Naive thymus-derived CD8-positive, alpha-beta T cell (primary cell): ENCODE data around the gene GPR176. TPM values are rescaled to one million over a fixed set of nuclear protein-coding genes. Genes with fewer than 3 reads are reported as not detected.

Source experiments
- ATAC-seq, 2 donors: fragments of 150-1000 bp; cut with Tn5 transposase in 1 of 2; sonication (Bioruptor Pico), chemical (Tn5 transposase) in 1 of 2; 1 replicate in 1 of 2; 2 replicates in 1 of 2; pipeline ENCODE4 v1.10.0; 2021; ENCODE audit warnings: mild to moderate bottlenecking in 2 of 2, moderate library complexity in 2 of 2
- POLR2A ChIA-PET: fragments of 350-600 bp; sonication (Branson Sonifier 250); formaldehyde crosslinking; loops from one replicate; lab custom pipeline; 2021; ENCODE audit warnings: antibody characterized with exemption; lab: Charles Lee
- DNase-seq, 10 donors: peaks; one replicate each; pipeline versions ENCODE4 v3.0.0 to v3.0.0-alpha.2; 2020 to 2022
- H3K27ac Mint-ChIP-seq, 10 donors: one replicate each; pipeline ENCODE4 v1.8.0; 2020 to 2022; ENCODE audit warnings: mild to moderate bottlenecking in 10 of 10, mixed read lengths in 10 of 10, moderate library complexity in 4 of 10, inconsistent platforms in 1 of 10
- H3K27me3 Mint-ChIP-seq, 5 donors: one replicate each; pipeline ENCODE4 v1.8.0; 2021 to 2022; ENCODE audit warnings: mixed read lengths in 5 of 5
- H3K36me3 Mint-ChIP-seq, 3 donors: one replicate each; pipeline ENCODE4 v1.8.0; 2020 to 2022; ENCODE audit warnings: mixed read lengths in 3 of 3, mild to moderate bottlenecking in 2 of 3, inconsistent platforms in 1 of 3
- H3K4me1 Mint-ChIP-seq, 4 donors: one replicate each; pipeline ENCODE4 v1.8.0; 2021 to 2022; ENCODE audit warnings: mixed read lengths in 4 of 4
- H3K4me3 Mint-ChIP-seq, 10 donors: one replicate each; pipeline ENCODE4 v1.8.0; 2020 to 2022; ENCODE audit warnings: mild to moderate bottlenecking in 10 of 10, mixed read lengths in 10 of 10, moderate library complexity in 6 of 10, inconsistent platforms in 1 of 10
- H3K9me3 Mint-ChIP-seq, 9 donors: one replicate each; pipeline ENCODE4 v1.8.0; 2020 to 2022; ENCODE audit warnings: mixed read lengths in 9 of 9, mild to moderate bottlenecking in 3 of 9, inconsistent platforms in 1 of 9, moderate library complexity in 1 of 9
- polyA plus RNA-seq, 3 donors: library from polyadenylated mRNA; unstranded; fragments of 300-500 nt; fragmentation: Illumina TruSeq; gene quantifications; one replicate each; pipeline ENCODE4 v1.2.3, GENCODE V29; 2021
- total RNA-seq, 8 experiments: library from RNA in 2 of 8; stranded (reverse) in 2 of 8; gene quantifications; one replicate each; pipeline ENCODE4 v1.2.3 and lab custom pipeline; 2021 to 2026

GPR176 gene
- total and polyA plus RNA-seq, 5 experiments from 2014 or later, result not detected

DNA sequence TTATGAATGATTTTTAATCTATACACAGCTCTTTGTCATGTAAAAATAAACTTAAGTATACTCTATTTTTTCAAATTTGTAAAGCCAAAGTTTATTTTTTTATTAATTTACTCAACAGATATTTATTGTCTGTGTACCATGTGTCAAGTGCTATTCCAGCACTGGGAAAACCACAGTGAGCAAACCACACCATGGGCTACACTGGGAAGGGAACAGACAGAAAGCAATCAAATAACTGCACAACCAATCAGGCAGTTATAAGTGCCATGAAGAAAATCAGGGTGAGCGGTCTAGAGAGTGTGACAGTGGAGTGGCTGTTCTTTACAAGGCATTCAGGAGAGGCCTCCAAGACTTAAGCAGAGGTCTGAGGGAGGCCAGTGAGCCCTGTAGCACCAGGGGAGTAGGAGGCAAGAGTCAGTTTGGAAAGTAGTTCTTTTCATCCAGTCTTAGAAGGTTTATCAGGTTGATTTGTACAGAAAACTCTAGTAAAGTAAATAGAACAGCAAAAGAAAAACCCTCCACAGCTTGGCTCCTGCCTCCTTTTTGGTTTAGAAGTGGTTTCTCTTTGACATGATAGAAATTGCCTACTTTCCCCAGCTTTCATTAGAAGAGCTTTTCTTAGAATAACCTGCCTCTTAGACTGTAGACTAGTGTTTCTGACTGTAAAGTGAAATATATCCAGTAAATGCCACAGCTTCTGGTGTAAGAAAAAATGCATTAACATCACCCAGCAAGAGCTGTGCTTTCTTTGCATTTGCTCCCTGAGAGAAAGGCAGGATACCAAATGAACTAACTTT, 27.5 kb upstream of the GPR176 start:
- POLR2A ChIA-PET, result no interaction called here
- H3K4me3 Mint-ChIP-seq, result no peak overlapping the region
- DNase-seq, result no peak
- no peaks in the 10 kb centered on the region for H3K27me3 Mint-ChIP-seq
- peaks cover 0 to 2% (median 0%) of the 10 kb centered on the region in 4 donors for H3K4me1 Mint-ChIP-seq
- no peak for ATAC-seq
- no peaks in the 10 kb centered on the region for H3K9me3 Mint-ChIP-seq
- peaks cover 16 to 75% (median 38%) of the 10 kb centered on the region in 3 donors for H3K36me3 Mint-ChIP-seq
- peak overlapping the region in 1 of 10 donors; percentile 16 for H3K27ac Mint-ChIP-seq

- POLR2A ChIA-PET, result no interaction called here
These were observed 26.8 kb upstream of the GPR176 start for GRCh38 chr15:39946862-39947261.

DNA sequence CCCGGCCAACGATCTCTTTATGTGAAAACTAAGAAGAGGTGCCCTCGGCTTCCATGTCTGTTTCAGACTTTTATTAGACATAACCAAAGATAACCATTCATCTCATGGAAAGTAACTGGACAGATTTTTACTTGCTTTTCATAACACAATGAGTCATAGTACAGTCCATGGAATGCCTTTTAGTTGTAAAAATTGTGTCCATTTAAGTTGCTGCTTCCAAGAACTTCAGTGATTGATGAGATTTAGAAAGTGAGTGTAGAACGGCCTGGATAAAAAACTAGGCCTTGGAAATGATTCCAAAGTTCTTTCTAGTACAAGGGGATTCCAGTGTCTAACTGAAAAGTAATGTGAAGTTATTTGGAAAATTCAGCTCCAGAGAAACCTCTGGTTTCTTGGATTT, 24.7 kb upstream of the GPR176 start:
- H3K27ac Mint-ChIP-seq, result peak overlapping the region in 1 of 10 donors; percentile 62
- H3K4me3 Mint-ChIP-seq, result no peak overlapping the region
- peaks cover 0 to 2% (median 0%) of the 10 kb centered on the region in 4 donors for H3K4me1 Mint-ChIP-seq
- H3K36me3 Mint-ChIP-seq, result peaks cover 10 to 73% (median 31%) of the 10 kb centered on the region in 3 donors
- no peak for ATAC-seq
- DNase-seq, result no peak
- POLR2A ChIA-PET, result no interaction called here
- no peaks in the 10 kb centered on the region for H3K9me3 Mint-ChIP-seq
- H3K27me3 Mint-ChIP-seq, result no peaks in the 10 kb centered on the region

More at GRCh38 chr15:39946862-39947261, 26.8 kb upstream of the GPR176 start:
- Mint-ChIP-seq H3K36me3 (peaks cover 16 to 73% (median 38%) of the 10 kb centered on the region in 3 donors), H3K27ac (no peak overlapping the region), H3K27me3 (no peaks in the 10 kb centered on the region), H3K4me1 (peaks cover 0 to 2% (median 0%) of the 10 kb centered on the region in 4 donors), H3K4me3 (no peak overlapping the region), H3K9me3 (no peaks in the 10 kb centered on the region)
- DNase-seq (no peak), ATAC-seq (no peak)

DNA sequence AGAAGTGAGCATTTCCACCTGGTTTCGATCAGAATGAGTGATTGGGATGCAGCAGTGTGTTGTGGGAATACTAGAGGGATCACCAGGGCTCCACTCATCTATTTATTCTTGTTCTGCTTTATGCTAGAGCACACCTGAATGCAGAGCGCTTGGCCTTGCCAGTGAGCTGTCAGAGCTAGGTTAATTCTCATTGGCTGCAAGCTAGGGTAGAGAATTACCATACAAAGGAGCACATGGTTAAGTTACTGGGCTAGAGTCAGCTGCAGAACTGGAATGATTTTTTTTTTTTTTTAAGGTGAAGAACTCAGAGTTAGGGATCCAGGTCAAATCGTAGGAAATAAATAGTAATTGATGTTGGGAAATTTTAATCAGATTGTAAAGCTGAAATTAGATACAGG, 22.7 kb upstream of the GPR176 start:
- DNase-seq, result no peak
- Mint-ChIP-seq H3K36me3 (peaks cover 14 to 73% (median 33%) of the 10 kb centered on the region in 3 donors), H3K9me3 (no peaks in the 10 kb centered on the region), H3K27ac (peak overlapping the region in 2 of 10 donors; percentile 1 to 55), H3K4me3 (no peak overlapping the region), H3K4me1 (peaks cover 6 to 11% (median 7%) of the 10 kb centered on the region in 4 donors), H3K27me3 (no peaks in the 10 kb centered on the region)
- POLR2A ChIA-PET, result interaction anchor here (0.6 kb wide), 1 partner anchor 9 kb away, joined by 3 read pairs; the partner anchor contains the start of gene EIF2AK4
- ATAC-seq, result no peak

DNA sequence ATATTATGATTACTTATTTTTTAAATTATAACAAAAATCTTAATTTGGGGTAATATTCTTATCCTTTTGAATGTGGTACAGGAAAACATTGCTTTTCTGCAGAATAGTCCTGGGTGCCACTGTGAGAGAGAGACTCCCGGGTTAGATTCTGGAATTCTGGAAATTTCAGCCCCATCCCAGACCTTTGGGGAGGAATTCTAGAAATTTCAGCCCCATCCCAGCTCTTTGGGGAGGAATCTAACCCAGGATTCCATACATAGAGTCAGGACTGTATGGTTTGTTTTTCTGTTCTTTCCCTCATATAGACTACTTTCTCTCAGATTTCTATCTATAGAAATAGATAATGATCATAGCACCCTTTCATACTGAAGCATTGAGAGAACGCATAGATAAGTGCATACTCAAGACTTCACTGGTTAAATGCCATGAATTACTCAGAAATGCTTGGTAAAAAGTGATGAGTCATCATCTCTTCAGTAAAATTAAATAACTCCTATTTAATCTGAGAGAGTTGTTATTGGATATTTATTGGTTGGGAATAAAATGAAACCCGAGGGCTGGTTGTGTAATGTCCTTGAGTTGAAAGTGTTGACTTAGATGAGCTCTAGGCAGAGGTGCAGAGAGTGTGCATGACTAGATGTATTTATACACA, 22.2 kb upstream of the GPR176 start:
- peaks cover 8 to 16% (median 9%) of the 10 kb centered on the region in 4 donors for H3K4me1 Mint-ChIP-seq
- H3K4me3 Mint-ChIP-seq, result no peak overlapping the region
- POLR2A ChIA-PET, result no interaction called here
- DNase-seq, result no peak
- H3K9me3 Mint-ChIP-seq, result no peaks in the 10 kb centered on the region
- no peak for ATAC-seq
- no peaks in the 10 kb centered on the region for H3K27me3 Mint-ChIP-seq
- peak overlapping the region in 2 of 10 donors; percentile 1 to 55 for H3K27ac Mint-ChIP-seq
- peaks cover 14 to 75% (median 33%) of the 10 kb centered on the region in 3 donors for H3K36me3 Mint-ChIP-seq

GRCh38 chr15:39939487-39940452, 19.7 kb upstream of the GPR176 start:
- Mint-ChIP-seq H3K27ac (peak overlapping the region in 1 of 10 donors; percentile 2), H3K27me3 (no peaks in the 10 kb centered on the region), H3K36me3 (peaks cover 9 to 59% (median 18%) of the 10 kb centered on the region in 3 donors), H3K9me3 (no peaks in the 10 kb centered on the region), H3K4me1 (peaks cover 12 to 33% (median 21%) of the 10 kb centered on the region in 4 donors), H3K4me3 (no peak overlapping the region)
- POLR2A ChIA-PET, result no interaction called here
- DNase-seq, result no peak
- ATAC-seq, result no peak

- Mint-ChIP-seq H3K4me1 (peaks cover 15 to 42% (median 32%) of the 10 kb centered on the region in 4 donors), H3K27me3 (no peaks in the 10 kb centered on the region), H3K4me3 (no peak overlapping the region), H3K27ac (no peak overlapping the region), H3K36me3 (peaks cover 4 to 38% (median 5%) of the 10 kb centered on the region in 3 donors), H3K9me3 (no peaks in the 10 kb centered on the region)
- POLR2A ChIA-PET, result no interaction called here
- ATAC-seq (no peak), DNase-seq (no peak)
These were observed 17.6 kb upstream of the GPR176 start for GRCh38 chr15:39937696-39938095.

- DNase-seq (no peak), ATAC-seq (no peak)
- Mint-ChIP-seq H3K9me3 (no peaks in the 10 kb centered on the region), H3K27ac (no peak overlapping the region), H3K4me1 (peaks cover 18 to 45% (median 34%) of the 10 kb centered on the region in 4 donors), H3K4me3 (peak overlapping the region in 1 of 10 donors; percentile 36), H3K27me3 (peaks cover 0 to 2% (median 0%) of the 10 kb centered on the region in 5 donors), H3K36me3 (peaks cover 4 to 31% (median 4%) of the 10 kb centered on the region in 3 donors)
- POLR2A ChIA-PET, result no interaction called here
These were observed 16.6 kb upstream of the GPR176 start for GRCh38 chr15:39936681-39937080.

DNA sequence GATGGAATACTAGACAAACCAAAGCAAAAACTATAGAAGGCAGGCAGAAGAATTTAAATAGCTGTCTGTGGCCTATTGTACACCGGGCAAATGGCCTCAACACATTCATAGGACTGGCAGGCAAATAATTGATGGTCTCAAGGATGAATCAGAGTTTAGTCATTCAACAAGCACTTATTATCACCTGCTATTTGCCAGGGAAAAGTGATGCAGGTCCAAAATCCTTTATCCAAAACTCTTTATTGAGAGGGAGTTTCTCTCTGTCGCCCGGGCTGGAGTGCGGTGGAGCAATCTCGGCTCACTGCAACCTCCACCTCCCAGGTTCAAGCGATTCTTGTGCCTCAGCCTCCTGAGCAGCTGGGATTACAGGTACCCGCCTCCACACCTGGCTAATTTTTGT, 16.1 kb upstream of the GPR176 start:
- Mint-ChIP-seq H3K4me3 (peak overlapping the region in 2 of 10 donors; percentile 2), H3K9me3 (no peaks in the 10 kb centered on the region), H3K27ac (no peak overlapping the region), H3K27me3 (peaks cover 0 to 2% (median 0%) of the 10 kb centered on the region in 5 donors), H3K36me3 (peaks cover 4 to 29% (median 4%) of the 10 kb centered on the region in 3 donors), H3K4me1 (peaks cover 18 to 45% (median 34%) of the 10 kb centered on the region in 4 donors)
- ATAC-seq (no peak), DNase-seq (no peak)
- POLR2A ChIA-PET, result no interaction called here

GRCh38 chr15:39935241-39935640, 15.2 kb upstream of the GPR176 start:
- POLR2A ChIA-PET, result interaction anchor here (0.7 kb wide), 2 partner anchors 148 to 344 kb away, joined by 3 to 4 read pairs; no protein-coding TSS in a partner anchor
- DNase-seq (no peak), ATAC-seq (no peak)
- H3K4me3 Mint-ChIP-seq, result peak overlapping the region; percentile 44 to 96 (median 84)
- H3K27me3 Mint-ChIP-seq, result peaks cover 0 to 5% (median 0%) of the 10 kb centered on the region in 5 donors
- H3K9me3 Mint-ChIP-seq, result no peaks in the 10 kb centered on the region
- H3K36me3 Mint-ChIP-seq, result peaks cover 4 to 21% (median 4%) of the 10 kb centered on the region in 3 donors
- peaks cover 18 to 45% (median 34%) of the 10 kb centered on the region in 4 donors for H3K4me1 Mint-ChIP-seq
- H3K27ac Mint-ChIP-seq, result peak overlapping the region in 2 of 10 donors; percentile 38 to 78

DNA sequence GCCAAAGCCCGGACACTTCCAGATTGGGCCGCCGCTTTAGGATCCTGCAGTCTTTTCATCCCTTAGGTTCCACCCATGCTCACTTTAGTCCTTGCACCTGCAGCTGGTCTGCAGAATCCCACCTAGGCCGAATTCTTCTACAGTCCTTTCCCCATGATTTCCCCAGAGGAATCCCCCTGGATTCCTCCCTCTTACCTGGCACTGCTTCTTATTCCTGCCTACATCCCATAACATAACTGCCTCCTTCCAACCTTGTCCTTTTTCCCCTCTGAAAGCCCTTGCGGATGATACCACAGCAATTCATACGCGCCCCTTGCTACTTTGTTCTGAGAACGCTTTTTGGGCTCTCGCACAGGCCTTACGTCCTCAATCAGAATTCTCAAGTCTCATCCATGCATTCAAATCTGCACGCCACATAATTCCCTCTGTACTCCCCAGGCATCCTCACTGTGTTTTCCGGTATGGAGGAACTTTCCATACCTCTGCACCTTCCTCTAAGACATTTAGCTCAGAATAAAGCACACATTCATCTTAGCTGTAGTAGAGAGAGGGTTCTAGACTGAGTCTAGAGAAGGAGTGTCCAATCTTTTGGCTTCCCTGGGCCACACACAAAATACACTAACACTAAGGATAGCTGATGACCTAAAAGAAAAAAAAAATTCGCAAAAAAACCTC, 14.5 kb upstream of the GPR176 start:
- H3K27ac Mint-ChIP-seq, result peak overlapping the region; percentile 42 to 91 (median 80)
- POLR2A ChIA-PET, result interaction anchor here (0.6 to 0.7 kb wide), 3 partner anchors 147 to 1029 kb away, joined by 3 to 4 read pairs (median 3); no protein-coding TSS in a partner anchor
- peaks cover under 1 to 14% (median 1%) of the 10 kb centered on the region in 3 donors for H3K36me3 Mint-ChIP-seq
- H3K9me3 Mint-ChIP-seq, result no peaks in the 10 kb centered on the region
- peak in 3 of 10 donors; percentile 2 to 16 (median 12) for DNase-seq
- H3K27me3 Mint-ChIP-seq, result peaks cover 0 to 7% (median 0%) of the 10 kb centered on the region in 5 donors
- ATAC-seq, result peak; percentile 10 to 28
- peaks cover 18 to 45% (median 33%) of the 10 kb centered on the region in 4 donors for H3K4me1 Mint-ChIP-seq
- peak overlapping the region; percentile 80 to 97 (median 93) for H3K4me3 Mint-ChIP-seq
